ENCODE data around the gene GCSAML. TPM values are rescaled to one million over a fixed set of nuclear protein-coding genes. Genes with fewer than 3 reads are reported as not detected.

Gene GCSAML
- total and polyA plus RNA-seq, 2 of the 13 experiments (the other 11 are each of a cell fraction or from before 2014, with no cell fraction given) = not detected

- in situ Hi-C loops (cut with HindIII; ENCODE audit: extremely low pct_ligation_motif_present, low pct_unique_long_range_greater_than_20kb) = no loop called here
- no peak within 1 kb of the TSS for H3K9ac ChIP-seq (ENCODE audit: insufficient read depth, low read depth, low read length)
- no peak within 1 kb of the TSS for H3K27ac ChIP-seq (ENCODE audit: extremely low read length, insufficient read depth, low read length)
- no peak for DNase-seq (ENCODE audit: low spot score)
- H4K20me1 ChIP-seq (ENCODE audit: insufficient read depth, low read length) = no peaks in the 10 kb centered on the region
- ATAC-seq = no peak
- H3K4me2 ChIP-seq (ENCODE audit: low read depth, low read length) = no peak within 1 kb of the TSS
- no peaks in the 10 kb centered on the region for H3K36me3 ChIP-seq (replicated peaks in 1 of 2; ENCODE audit: control insufficient read depth in 1 of 2, insufficient read depth in 2 of 2, low read length in 2 of 2)
- ChIA-PET POLR2A (no interaction called here), CTCF (ENCODE audit: low intra/inter-chr PET ratio, low total read pairs) (no interaction called here)
- no peak for TF ChIP-seq TARDBP (CRISPR knock-in tag; IDR thresholded peaks at IDR 0.05)
- TF ChIP-seq ZNF3 (CRISPR knock-in tag; IDR thresholded peaks at IDR 0.05) = no peak
- no peak for TF ChIP-seq ZNF407 (CRISPR knock-in tag; IDR thresholded peaks at IDR 0.05; ENCODE audit: not compliant biosample characterization)
- no peak for TF ChIP-seq ZBTB2 (CRISPR knock-in tag; IDR thresholded peaks at IDR 0.05; ENCODE audit: low read depth)
- TF ChIP-seq ZBTB14 (CRISPR knock-in tag; IDR thresholded peaks at IDR 0.05) = no peak
- no peak for TF ChIP-seq HDAC1 (CRISPR knock-in tag; IDR thresholded peaks at IDR 0.05)
- no peak for TF ChIP-seq NR2C2 (CRISPR knock-in tag; IDR thresholded peaks at IDR 0.05; ENCODE audit: borderline replicate concordance)
- no peak for TF ChIP-seq CREB3 (CRISPR knock-in tag; IDR thresholded peaks at IDR 0.05)
- TF ChIP-seq ZFYVE20 (CRISPR knock-in tag; IDR thresholded peaks at IDR 0.05; ENCODE audit: borderline replicate concordance, low read depth) = no peak
- no peak for TF ChIP-seq ARHGAP35 (CRISPR knock-in tag; IDR thresholded peaks at IDR 0.05; ENCODE audit: borderline replicate concordance)
- no peak for TF ChIP-seq MED8 (CRISPR knock-in tag; IDR thresholded peaks at IDR 0.05; ENCODE audit: insufficient replicate concordance)
- intact Hi-C loops (cut with micrococcal nuclease; ENCODE audit: unreplicated experiment) = no loop called here
- H3K9me3 ChIP-seq (ENCODE audit: low read length) = no peaks in the 10 kb centered on the region
- H3K4me1 ChIP-seq (ENCODE audit: insufficient read depth, low read length) = no peaks in the 10 kb centered on the region
- H3K79me2 ChIP-seq (ENCODE audit: insufficient read depth, low read length) = no peaks in the 10 kb centered on the region
- 51% methylated on average over 2 of the region's 2 CpGs for WGBS (ENCODE audit: low lambda C conversion rate)
- H3K27me3 ChIP-seq (ENCODE audit: control insufficient read depth in 1 of 2, insufficient read depth in 2 of 2, low read length in 2 of 2) = no peaks in the 10 kb centered on the region
- H2AFZ ChIP-seq (ENCODE audit: low read length) = no peak within 1 kb of the TSS
- BruUV-seq (replicated peaks) = no TSS peak
- H3K4me3 ChIP-seq (replicated peaks in 1 of 3; ENCODE audit: insufficient read depth in 1 of 3, low read depth in 2 of 3, low read length in 3 of 3) = no peak within 1 kb of the TSS
- no peak for FAIRE-seq
Measured at GRCh38 chr1:247588060-247588459, 39.1 kb downstream of the GCSAML start, which contains the start of gene OR2G2. Gene OR2G2, plus strand, starts transcription at chr1:247588360. Its CDS starts 0 bp downstream, at chr1:247588360.

Measured in HepG2 (cell line).